RCC 7860 (cell line): Measurements from ENCODE around the gene KATNB1.
A peak's percentile ranks its signal among the peaks of the same experiment; 100 is the strongest.
"Not testable (repeated sequence)": the region's sequence is repeated elsewhere in the genome, so short reads cannot be mapped to it uniquely, and the experiment has no call there.

Experiments used
- DNase-seq: peaks from one replicate; pipeline ENCODE4 v3.0.0-alpha.2; 2015; ENCODE audit warnings: low spot score
- FAIRE-seq: peaks from 2 replicates; lab custom pipeline; 2012; peaks lifted over from hg19 to GRCh38; lab: Jason Lieb, UNC

The KATNB1 gene

DNA sequence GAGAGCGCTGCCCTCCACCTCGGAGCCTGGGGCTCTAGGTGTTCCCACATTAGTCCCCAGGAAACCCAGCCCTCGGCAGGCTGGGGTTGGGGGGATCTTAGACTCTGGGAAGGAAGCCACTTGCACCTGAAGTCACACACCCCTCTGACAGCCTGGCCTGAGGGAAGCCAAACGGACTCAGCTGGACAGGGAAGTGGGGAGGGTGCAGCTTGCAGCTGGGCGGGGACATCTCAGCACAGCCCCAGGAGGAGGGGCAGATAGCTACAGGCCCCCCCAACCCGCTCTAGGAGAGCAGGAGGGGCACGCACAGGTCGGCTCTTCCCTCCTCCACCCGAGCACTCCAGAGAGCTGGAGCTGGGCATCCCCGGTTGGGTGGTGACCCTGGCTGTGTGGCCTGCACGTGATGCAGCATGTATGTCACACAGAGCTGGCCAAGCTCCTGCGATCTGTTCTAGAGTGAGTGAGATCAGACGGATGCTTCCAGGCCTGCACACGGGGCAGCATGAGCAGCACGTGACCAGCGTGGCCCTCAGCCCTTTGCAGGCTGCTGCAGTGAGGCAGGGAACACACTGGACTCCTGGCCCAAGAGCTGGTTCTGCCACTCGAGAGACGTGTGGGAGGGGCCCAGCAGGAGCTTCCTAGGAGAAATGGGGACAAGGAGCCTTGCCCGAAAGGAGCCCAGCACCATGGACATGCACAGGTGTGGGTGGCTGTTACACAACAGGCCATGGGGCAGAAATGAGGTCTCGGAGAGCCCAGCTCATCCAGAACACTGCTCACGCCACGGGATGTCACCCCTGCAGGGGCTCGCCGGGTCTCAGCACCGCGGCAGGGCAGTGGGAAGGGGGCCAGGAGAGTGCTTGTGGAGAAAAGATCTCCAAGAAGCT, 51.3 kb downstream of the KATNB1 start:
- no peak for FAIRE-seq
- DNase-seq = no peak

DNA sequence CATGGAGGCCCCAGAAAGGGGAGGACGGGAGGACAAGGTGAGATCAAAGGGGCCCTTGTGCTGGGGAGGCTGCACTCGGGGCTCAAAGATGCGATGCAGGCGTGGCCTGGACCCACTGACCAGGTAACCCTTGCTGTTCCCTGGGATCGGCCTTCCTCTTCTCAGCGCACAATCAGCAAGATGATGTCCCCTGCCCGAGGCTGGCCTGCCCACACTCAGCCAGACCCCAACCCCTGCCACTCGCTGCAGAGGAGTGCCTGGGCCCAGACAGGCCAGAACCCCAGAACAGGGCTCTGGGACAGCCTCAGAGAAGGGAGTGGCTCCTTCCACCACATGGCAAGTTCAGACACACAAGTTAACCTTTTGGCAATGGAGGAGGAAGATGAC, 51.9 kb downstream of the KATNB1 start:
- DNase-seq (no peak), FAIRE-seq (no peak)

DNA sequence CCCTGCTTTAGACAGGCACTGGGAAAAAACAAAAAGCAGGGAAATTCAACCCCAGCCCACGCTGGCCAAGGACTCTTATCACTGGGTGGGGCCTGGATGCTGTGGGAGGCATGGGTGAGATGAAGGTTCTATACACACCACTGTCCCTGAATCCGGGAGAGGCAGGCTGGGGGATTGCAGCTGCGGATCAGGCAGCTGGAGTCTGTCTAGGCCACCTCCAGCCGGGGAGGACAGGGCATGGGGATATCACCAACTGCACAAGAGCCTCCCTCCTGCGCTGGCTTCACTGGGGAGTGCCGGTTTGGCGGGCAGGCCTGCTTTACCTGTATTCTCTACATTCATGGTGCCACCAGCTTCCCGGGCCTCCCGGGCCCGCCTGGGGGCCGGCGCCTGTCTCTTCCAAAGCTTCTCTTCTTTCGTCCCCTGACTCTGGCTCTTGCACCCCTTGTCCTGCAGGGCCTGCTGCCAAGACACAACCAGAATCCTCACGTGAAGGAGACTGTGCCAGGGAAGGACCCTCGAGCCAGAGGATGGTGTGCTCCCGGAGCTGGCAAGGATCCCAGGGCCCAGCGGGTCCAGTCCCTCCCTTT, 52.8 kb downstream of the KATNB1 start:
- FAIRE-seq (no peak), DNase-seq (no peak)

DNA sequence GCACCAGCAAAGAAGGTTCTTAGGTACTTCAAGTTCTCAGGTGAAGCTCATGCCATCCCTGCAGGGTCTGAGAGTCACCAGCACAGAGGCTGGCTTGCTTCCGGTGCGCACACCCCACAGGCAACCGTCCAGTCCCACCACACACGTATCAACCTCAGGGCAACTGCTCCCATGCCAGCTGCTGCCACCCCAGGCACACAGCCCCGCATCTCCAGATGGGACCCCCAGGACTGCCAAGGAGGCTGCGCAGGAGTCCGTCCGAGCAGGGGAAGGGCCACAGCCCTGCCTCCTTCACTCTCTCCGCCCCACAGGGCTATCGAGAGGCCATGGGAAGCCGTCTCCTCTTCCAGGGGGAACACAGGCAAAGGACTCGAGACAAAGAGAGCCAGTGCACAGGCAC, 53.4 kb downstream of the KATNB1 start:
- DNase-seq = no peak
- no peak for FAIRE-seq

DNA sequence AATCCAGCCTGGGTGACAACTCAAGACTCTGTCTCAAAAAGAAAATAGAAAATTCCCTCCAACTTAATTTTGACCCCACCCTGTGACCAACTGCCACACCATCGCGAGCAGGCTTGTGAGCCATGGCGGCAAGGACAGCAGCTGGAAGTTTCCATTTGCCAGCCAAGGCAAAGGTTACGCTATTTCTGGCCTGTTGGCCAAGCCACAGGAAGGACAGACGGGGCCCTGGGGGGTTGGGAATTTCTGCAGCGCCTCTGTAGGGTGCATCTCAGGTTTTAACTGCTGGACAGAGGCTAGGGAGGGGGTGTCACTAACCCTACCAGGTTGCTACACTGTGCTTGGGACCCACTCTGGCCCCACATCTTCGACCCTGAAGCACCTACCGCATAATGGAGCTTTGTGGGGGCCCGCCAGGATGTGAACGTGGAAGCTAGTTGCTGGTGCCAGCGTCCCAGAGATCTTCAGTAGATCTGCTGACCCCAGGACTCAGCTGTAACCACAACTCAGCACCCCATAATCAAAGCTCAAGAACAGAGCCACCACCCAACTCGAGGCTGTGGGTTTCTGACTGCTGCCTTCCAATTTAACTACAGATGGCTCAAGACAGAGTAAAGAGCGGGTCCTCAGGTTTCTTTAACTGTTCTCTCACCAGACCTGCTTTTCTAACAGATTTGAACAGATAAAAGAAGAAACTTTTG, 55.8 kb downstream of the KATNB1 start:
- FAIRE-seq (no peak), DNase-seq (no peak)

DNA sequence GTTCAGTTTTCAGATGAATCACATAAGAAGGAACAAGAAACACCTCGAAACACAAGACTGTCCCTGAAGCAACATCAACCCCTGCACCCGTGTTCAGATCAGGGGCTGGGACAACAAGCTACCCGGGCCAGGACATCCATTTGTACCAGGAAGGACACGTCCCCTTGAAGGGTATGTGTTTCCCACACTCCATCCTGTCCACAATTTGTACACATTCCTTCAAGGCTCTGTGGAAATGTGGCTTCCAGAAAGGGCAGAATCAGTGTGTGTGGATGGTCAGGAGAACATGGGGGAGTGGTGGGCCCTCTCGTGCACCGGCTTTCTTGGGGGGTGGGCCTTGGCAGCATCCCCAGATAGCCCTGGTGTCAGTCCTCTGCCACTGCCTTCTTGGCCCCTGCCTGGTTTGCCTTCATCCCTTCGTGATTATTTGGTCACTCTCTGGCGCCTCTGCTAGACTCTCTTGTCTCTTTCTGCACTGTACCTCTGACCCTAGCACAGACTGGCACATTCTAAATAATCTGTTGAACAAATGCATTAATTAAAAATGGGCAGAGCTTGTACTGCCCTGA, 56.4 kb downstream of the KATNB1 start:
- DNase-seq (no peak), FAIRE-seq (no peak)

DNA sequence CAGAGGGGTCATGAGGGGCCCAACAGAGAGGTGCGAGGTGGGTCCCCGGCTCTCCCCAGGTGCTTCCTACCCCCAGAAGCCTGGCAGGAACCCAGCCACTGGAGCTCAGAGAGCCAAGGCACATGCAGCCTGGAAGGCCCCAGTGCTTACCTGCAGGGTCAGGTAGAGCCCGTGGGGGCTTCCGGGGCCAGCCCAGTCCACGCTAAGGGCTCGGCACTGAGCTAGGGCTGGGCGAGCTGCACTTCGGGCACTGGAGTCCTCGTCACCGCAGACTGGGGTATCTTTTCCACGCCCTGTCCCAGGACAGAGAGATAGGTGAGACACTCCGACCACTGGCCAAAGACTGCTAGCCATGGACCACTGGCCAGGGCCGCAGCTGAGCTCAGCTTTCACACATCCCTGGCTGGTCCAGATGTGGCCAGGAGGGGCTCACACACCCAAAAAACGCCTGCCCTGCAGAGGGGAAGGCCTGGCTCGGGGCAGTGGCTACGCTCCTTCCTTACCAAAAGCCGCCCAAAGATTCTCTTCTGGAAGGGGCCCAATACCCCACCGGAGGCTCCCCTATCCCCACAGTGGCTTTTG, 59.4 kb downstream of the KATNB1 start:
- FAIRE-seq (no peak), DNase-seq (no peak)

DNA sequence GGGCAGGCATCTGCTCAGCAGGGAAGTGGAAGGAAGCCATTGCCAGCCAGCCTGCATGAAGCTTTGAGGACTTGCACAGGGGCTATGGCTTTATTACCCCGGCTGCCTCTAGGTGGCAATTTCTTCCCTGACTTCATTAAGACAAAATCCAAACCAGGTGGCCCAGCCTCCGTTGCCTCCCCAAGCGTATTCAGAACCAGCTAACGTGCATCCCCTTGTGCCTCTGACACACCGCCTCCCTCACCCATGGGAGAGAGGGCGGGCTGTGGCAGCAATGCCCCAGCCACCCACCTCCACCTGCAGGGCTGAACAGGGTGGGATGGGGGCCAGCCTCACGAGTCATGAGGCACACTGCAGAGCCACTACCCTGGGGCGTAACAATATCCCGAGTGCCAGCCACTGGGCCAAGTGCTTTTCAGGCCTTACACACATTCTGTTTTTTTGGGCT, 59.9 kb downstream of the KATNB1 start:
- DNase-seq (peak; percentile 25), FAIRE-seq (no peak)

DNA sequence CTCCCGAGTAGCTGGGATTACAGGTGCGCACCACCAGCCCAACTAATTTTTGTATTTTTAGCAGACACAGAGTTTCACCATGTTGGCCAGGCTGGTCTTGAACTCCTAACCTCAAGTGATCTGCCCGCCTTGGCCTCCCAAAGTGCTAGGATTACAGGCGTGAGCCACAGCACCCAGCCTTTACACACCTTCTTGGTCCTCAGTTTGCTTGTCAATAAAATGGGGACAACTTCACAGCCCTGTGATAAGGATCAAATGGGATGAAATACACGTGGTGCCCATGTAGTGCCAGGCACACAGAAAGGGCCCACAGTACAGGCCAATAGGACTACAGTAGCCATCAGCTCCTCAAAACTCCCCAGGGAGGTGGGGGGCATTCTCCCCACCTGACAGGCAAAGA, 60.4 kb downstream of the KATNB1 start:
- DNase-seq, FAIRE-seq: not testable (repeated sequence)

DNA sequence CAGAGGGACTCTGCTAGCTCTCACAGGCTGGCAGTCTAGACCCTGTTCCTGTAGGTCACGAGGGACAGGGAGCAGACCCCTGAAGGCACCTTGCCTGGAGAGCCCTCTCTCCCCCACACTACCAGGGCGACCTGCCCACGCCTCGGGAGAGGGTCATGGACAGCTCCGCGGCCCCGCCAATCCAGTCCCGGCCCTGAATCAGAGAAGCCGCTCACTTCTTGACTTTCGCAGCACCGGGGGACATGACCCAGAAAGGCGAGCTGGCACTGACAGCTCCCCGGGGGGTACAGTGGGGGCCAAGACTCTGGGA, 61.6 kb downstream of the KATNB1 start:
- no peak for DNase-seq
- FAIRE-seq = no peak

DNA sequence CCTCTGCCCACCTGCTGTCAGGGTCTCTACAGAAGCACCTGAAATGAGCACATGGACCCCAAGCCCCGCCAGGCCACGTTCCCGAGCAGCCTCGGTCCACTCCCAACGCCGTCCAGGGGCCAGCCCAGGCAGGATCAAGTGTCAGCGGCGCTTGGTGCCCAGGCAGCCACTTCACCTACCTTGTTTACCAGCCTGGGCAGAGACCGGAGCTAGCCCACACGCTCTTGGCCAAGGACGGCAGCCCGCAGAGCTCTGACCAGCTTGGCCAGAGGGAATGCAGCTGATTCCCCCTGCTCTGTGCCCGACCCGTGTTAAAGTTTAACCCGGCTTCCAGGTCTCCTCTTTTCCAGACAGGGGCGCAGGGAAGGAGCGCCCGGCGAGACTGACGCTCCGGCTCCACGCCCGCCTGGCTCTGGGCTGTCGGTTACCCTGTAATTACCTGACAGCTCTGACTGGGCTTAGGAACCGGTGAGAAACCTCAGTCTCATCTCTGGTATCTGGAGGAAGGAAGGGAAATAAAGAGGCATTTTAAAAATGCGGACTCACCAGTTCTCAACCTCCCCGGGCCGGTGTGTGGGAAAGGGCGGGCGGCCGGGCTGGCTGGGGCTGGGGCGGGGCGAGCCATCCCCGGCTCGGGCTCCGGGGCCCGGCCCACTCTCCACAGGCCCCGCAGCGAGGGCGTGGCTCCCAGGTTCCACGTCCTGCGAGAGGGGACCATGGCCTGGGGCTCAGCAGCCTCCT, 62.1 kb downstream of the KATNB1 start:
- peak; percentile 81 for FAIRE-seq

DNA sequence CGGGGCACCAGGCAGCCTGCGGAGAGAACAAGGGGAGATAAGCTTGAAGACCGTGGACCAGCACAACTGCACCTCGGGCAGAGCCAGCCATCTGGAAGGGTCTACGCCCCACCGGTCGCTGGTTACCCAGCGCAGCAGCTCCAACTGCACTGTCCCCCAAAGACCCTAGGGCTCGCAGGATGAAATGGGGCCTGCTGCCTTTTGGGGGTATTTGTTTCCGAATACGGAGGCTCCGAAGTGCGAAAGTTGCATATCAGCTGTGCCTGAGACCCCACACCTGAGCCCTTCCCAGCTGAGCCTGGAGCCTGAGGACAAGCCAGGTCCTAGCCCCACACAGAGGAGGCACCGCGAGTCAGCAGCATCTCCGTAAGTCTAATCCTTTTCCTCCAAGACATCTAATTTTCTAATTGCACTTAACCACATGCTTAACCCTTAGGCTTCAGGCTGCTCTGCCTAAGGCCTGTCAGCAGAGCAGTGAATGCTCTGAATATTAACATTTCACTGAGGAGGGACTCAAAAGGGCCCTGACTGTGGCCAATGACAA, 62.8 kb downstream of the KATNB1 start:
- DNase-seq = no peak
- FAIRE-seq = no peak

More for the DNA sequence above, 62.1 kb downstream of the KATNB1 start:
- peak; percentile 84 for DNase-seq

DNA sequence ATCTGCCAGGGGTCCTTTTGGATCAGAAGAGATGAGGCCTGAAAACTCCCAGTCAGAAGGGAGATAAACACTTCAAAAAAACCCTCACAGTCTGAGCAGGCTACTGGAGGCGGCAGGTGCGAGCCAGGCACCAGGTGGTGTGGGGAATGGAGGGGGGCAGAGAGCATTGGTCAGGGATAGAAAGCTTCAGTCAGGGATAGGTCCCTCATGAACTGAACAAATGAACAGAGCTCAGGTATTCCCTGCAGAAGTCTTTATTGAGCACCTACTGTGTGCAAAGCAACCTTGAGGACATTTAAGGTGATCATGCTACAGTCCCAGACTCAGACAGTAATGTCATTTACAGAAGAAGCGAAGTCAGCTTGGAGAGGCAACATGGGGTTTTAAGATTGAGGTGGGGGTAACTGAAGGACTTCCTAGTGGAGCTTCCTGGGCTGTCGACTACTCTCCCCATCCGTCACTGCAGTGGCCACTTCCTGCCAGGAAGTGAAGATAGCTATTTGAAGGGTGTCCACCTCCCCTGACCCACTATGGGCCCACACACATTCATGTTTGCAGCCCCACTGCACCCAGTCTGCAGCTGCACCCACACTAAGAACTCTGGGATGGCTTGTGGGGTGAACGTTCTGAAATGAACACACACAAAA, 63.5 kb downstream of the KATNB1 start:
- DNase-seq (no peak), FAIRE-seq (no peak)

DNA sequence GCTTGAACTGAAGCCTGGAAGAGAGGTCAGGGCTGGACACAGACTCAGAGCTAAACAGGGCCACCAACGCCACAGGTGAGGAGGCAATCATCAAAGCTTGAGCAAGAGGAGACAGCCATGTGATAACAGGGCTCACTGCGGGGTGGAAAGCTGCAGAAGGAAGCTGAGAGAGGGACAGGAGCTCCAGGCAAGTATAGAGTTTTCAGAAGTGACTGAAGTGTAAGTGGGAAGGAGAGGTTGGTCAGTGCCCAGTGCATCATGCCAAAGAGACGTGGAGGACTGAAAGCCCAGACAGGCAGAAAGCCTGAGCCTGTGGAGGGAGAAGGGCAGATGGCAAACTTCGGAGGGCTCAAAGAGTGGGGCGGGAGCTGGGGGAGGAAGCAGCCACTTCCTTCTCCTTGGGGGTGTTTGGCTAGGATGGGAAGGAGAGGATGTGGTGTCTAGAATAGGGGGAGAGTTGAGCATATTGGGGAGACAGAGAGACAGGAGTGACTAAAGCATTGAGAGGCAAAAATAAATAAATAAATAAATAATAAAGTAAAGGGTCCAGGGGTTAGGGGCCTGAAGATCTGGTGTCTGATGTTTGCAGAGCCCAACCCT, 64.1 kb downstream of the KATNB1 start:
- DNase-seq (no peak), FAIRE-seq (no peak)

DNA sequence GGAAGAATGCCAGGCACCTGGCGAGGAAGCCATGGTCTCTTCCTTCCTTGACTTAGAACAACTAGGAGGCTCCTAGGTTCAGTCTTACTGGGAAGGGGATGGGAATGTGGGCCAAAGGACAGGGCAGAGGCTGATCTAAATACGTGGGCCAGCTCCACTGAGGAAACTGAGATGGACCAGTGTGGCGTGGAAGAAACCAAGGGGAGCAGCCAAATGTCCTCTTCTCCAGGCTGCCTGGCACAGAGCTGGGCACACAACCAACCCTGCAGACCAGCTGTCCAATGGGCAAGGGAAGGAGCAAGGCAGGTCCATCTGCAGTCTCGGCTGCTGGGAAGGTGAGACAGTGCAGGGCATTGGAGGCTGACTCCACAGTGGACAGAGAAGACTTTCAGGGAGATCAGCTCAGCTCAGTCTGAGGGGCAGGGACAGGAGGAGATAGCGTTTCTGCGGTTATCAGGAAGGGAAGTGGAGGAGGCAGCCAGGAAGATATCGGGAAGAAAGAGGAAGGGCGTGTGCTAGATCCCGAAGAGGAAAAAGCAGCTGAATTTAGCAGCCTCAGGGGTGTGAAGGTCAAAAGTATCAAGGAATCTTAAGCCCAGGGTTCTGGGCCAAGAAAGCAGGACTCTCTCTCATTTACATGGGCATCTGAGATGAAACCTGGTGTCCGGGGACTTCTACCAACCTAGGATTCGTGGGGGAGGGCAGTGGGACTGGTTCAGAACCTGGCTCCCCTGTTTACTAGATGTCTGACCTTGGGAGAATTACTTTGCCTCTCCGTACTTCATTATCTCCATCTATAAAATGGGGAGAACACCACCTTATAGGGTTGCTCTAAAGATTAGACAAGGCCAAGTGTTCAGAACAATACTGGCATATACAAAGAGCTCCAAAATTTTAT, 64.9 kb downstream of the KATNB1 start:
- no peak for DNase-seq
- no peak for FAIRE-seq

DNA sequence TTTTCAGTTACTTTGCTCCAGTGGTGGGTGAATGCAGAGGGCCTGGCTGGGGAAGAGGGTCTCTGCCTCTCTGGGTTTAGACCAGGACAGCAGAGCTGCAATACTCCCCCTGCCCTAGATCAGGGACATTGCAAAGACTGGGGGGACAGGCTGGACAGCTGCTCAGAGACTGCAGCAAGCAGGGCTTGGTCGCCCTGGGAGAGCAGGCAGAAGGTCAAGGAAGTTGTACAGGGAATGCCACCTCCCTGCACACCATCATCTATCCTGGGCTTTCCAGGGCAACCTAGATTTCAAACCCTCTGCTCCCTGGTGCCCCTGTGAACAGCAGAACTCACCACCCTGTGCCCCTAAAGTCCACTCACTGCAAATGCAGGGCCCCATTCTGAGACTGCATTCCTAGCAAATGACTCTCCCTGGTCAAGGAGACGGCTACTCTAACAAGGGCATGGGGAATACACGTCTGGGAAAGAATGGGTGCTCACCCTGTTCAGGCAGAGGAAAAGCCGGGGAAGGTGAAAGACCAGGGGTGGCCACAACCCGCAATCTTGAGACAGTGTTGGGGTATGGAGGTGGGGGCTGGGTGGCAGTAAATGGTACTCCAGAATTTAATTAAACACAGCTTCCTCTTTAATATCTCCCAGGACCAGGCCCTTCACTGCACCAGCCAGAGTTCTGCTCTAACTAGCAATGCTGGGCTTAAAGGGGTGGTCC, 65.7 kb downstream of the KATNB1 start:
- FAIRE-seq = peak; percentile 21
- DNase-seq = peak; percentile 67

DNA sequence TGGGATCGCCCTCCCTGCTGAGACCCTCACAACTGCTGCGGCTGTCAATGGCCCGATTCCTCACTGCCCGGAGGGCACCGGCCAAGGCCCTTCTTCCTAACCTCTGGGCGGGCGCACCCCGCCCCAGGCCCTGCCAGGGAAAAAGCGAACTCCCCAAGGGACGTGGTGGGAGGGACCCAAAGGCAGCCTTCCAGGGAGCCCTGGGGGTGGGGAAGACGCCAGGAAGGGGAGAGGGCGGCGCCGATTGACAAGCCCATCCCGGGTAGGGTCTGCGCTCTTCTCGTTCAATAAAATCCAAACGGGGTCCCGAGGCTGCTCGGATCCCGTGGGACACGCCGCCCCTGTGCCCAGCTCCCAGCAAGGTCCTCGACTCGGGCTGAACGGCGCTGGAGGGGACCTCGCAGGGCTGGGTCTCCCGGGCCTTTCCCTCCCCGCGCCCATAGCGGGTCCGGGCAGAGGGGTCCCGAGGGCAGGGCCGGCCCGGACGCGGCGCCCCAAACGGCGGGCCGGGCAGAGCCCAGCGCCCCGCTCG, 66.3 kb downstream of the KATNB1 start:
- DNase-seq (no peak), FAIRE-seq (no peak)
